Gastrocnemius medialis (tissue), 4 donors: ENCODE results near the gene B4GALT3. TPM values are rescaled to one million over a fixed set of nuclear protein-coding genes. Genes with fewer than 3 reads are reported as not detected.

ENCODE experiments used
- ATAC-seq, 2 donors: fragments of 150-250 bp; one replicate each; pipeline ENCODE4 v1.9.1; 2016
- DNase-seq, 2 donors: peaks; one replicate each; pipeline ENCODE4 v3.0.0-alpha.2; 2019
- H3K27ac ChIP-seq, 4 donors: fragments of 200-600 bp; sonication (generic); 1 replicate in 1 of 4; 2 replicates in 3 of 4; pipeline ENCODE4 v1.5.1; 2016 to 2018; ENCODE audit warnings: mild to moderate bottlenecking in 2 of 4, moderate library complexity in 1 of 4
- H3K27me3 ChIP-seq, 3 donors: fragments of 200-600 bp; sonication (generic) in 2 of 3; 1 replicate in 1 of 3; 2 replicates in 2 of 3; pipeline versions ENCODE4 v1.5.1 to v1.6.0; 2016 to 2019; ENCODE audit warnings: mild to moderate bottlenecking in 1 of 3, moderate library complexity in 1 of 3
- H3K36me3 ChIP-seq, 2 donors: fragments of 200-600 bp; sonication (generic) in 1 of 2; one replicate each; pipeline ENCODE4 v1.5.1; 2017 to 2018
- H3K4me1 ChIP-seq, 2 donors: fragments of 200-600 bp; sonication (generic) in 1 of 2; one replicate each; pipeline ENCODE4 v1.5.1; 2016 to 2017; ENCODE audit warnings: mild to moderate bottlenecking in 2 of 2
- H3K4me3 ChIP-seq, 4 donors: fragments of 200-600 bp; sonication (generic) in 3 of 4; 1 replicate in 1 of 4; 2 replicates in 3 of 4; pipeline ENCODE4 v1.5.1; 2016 to 2019; ENCODE audit warnings: mild to moderate bottlenecking in 2 of 4
- H3K9me3 ChIP-seq, 3 donors: fragments of 200-600 bp; sonication (generic) in 2 of 3; 1 replicate in 1 of 3; 2 replicates in 2 of 3; pipeline ENCODE4 v1.5.1; 2016 to 2019
- POLR2A ChIP-seq, 2 donors: fragments of 450-650 bp; IDR thresholded peaks; one replicate each; pipeline ENCODE4 v1.6.1; 2017; ENCODE audit warnings: antibody characterized with exemption in 2 of 2, mild to moderate bottlenecking in 2 of 2, moderate library complexity in 2 of 2
- in situ Hi-C, 4 donors: fragments of 200-750 bp; cut with MboI; loops; one replicate each; pipeline versions ENCODE4 v1.15.0 to v1.8.0; 2017; ENCODE audit warnings: low sequenced_read_pairs in 4 of 4
- intact Hi-C: fragments of 100-400 bp; cut with DNase I; formaldehyde crosslinking; loops from one replicate; pipeline ENCODE4 v1.15.1; 2023; ENCODE audit warnings: low total_unique reads
- total RNA-seq, 4 donors: library from RNA; depleted of rRNA; stranded (reverse); fragments of >200 nt; gene quantifications; one replicate each; pipeline versions ENCODE4 v1.1.0 to v1.2.3, GENCODE V29; 2016
- TF ChIP-seq, protein P1 (sequence below), 5 experiments: fragments of 450-650 bp in 3 of 5; fragments of 200-600 bp in 2 of 5; sonication (generic) in 2 of 5; IDR thresholded peaks in 4 of 5; conservative IDR thresholded peaks in 1 of 5; 1 replicate in 4 of 5; 2 replicates in 1 of 5; pipeline ENCODE4 v1.5.1; 2016 to 2019; ENCODE audit warnings: antibody characterized with exemption in 5 of 5, mild to moderate bottlenecking in 3 of 5, moderate library complexity in 3 of 5

Gene B4GALT3
- total RNA-seq, 4 donors from 2014 or later, result 35.5 to 47.7 (median 43.7) TPM

DNA sequence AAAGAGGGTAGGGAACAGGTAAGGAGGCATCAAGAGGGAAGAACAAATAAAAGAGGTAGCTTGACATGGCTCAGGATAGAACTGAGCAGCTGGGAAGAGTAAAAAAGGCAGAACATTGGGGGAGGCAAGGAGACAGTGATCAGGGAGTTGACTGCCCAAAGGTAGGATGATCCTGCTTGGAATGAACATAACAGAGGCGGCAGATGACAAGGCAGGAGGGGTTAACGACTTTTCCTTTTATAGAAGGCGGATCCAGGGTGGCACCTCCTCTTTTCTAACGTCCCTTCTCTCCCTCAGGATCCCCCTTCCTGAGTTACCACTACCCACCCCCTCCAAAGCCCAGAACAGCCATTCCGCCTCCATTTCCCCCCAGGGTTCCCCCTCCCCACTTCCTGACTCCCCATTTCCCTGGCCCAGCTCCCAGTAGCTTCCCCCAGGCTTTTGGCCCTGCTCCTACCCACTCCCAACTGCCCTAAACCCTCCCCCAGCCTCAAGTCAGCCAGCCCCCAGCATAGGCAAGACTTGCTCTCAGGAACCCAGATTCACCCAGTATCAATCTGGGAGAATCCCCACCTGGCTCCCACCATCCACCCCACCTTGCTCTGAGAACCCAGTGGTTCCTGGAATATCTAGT is 22.3 kb upstream of the B4GALT3 start:
- Histone ChIP-seq H3K4me1 (peaks cover 54 to 57% of the 10 kb centered on the region in 2 donors), H3K36me3 (peaks cover 0 to 12% of the 10 kb centered on the region in 2 donors)

DNA sequence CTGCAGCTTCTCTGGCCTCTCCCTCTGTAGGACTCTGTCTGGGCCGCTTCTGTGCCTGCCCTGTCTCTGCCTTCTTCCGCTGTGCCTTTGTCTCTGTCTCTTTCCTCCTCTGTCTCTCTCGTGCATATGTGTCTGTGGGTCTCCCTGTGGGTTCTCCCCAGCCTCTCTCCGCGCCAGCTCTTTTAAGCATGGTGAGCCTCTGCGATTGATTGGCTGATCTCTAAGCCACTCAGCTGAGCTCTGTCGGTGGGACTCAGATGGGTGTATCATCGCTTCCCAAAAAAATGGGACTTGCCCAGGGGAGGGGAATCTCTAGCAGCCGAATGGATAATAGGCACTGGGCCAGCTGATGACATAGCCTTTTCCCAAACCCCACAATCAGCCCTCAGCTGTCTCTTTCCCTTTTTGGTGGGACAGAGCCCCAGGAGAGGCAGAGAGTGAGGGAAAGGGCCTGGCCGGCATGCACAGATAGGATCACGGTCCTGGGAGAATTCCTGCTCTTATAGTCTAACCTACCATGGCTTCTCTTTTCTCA is 21.7 kb upstream of the B4GALT3 start, which contains the start of gene ADAMTS4:
Gene ADAMTS4 (minus strand): TSS at position 158 of the 535 bp plus-strand sequence. CDS start 427 bp downstream, outside the sequence.
- H3K27ac ChIP-seq, result peak within 1 kb of the TSS; percentile 94 to 99 (median 98)
- peaks cover 0 to 6% of the 10 kb centered on the region in 2 donors for H3K36me3 ChIP-seq
- DNase-seq (peak in 1 of 2 donors; percentile 42), ATAC-seq (no peak)
- in situ Hi-C loops, result loop anchor here in 2 of 4 donors (10.0 to 25.0 kb wide), 2 partner anchors 186 to 563 kb away; partner anchors contain the start of gene ATF6 (in 1 of the 2)
- H3K4me1 ChIP-seq, result peaks cover 51 to 55% of the 10 kb centered on the region in 2 donors
- intact Hi-C loops, result no loop called here
- no peaks in the 10 kb centered on the region for H3K9me3 ChIP-seq
- peak within 1 kb of the TSS; percentile 36 to 55 (median 42) for H3K4me3 ChIP-seq
- TF ChIP-seq, protein P1, sequence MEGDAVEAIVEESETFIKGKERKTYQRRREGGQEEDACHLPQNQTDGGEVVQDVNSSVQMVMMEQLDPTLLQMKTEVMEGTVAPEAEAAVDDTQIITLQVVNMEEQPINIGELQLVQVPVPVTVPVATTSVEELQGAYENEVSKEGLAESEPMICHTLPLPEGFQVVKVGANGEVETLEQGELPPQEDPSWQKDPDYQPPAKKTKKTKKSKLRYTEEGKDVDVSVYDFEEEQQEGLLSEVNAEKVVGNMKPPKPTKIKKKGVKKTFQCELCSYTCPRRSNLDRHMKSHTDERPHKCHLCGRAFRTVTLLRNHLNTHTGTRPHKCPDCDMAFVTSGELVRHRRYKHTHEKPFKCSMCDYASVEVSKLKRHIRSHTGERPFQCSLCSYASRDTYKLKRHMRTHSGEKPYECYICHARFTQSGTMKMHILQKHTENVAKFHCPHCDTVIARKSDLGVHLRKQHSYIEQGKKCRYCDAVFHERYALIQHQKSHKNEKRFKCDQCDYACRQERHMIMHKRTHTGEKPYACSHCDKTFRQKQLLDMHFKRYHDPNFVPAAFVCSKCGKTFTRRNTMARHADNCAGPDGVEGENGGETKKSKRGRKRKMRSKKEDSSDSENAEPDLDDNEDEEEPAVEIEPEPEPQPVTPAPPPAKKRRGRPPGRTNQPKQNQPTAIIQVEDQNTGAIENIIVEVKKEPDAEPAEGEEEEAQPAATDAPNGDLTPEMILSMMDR (IDR thresholded peaks at IDR 0.05 in 4 of 5, conservative IDR thresholded peaks at IDR 0.05 in 1 of 5), result no peak
- peak; percentile 57 to 70 for TF ChIP-seq POLR2A (IDR thresholded peaks at IDR 0.05)
- no peaks in the 10 kb centered on the region for H3K27me3 ChIP-seq

More for the DNA sequence above, 22.3 kb upstream of the B4GALT3 start:
- Histone ChIP-seq H3K27ac (peak overlapping the region; percentile 94 to 99 (median 98)), H3K27me3 (no peaks in the 10 kb centered on the region), H3K4me3 (no peak overlapping the region), H3K9me3 (no peaks in the 10 kb centered on the region)
- no peak for ATAC-seq
- in situ Hi-C loops, result loop anchor here (10.0 to 25.0 kb wide), 3 partner anchors 185 to 563 kb away; partner anchors contain the start of genes DUSP12 (in 2 of the 4) and ATF6 (in 1 of the 4)
- TF ChIP-seq POLR2A (IDR thresholded peaks at IDR 0.05), result no peak
- TF ChIP-seq, protein P1 (IDR thresholded peaks at IDR 0.05 in 4 of 5, conservative IDR thresholded peaks at IDR 0.05 in 1 of 5), result no peak
- intact Hi-C loops, result loop anchor here (5.0 kb wide), 1 partner anchor 188 kb away; no protein-coding TSS in a partner anchor
- DNase-seq, result no peak

DNA sequence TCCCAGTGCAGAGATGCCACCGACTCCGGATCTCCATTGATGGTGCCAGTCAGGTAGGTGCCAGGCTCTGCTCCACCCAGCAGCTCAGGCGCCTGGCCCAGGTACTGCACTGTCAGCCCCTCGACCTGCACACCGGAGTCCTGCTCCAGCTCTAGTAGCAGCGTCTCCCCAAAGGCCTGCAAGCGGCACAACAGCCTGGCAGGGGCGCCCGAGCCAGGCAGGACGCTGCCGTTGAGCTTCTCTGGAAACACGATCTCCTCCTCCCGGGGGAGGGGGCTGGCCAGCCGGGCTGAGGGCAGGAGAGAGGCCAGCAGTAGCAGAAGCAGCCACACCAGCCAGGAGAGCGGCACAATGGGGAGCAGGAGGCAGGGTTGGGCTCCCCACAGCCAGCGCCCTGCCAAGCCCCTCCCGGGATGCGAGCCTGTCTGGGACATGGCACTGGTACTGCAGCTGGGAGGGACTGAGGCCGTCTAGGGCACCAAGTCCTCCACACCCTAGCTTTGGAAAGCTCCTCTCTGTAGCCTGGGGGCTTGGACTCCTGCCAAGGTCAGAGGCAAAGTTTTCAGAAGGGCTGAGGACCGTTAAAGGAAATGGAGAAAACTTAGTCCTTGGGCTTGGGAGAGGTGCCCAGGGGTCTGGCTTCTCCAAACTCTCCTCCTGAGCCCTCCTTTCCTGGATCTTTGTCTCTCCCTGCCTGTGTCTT is 21.0 kb upstream of the B4GALT3 start:
- H3K36me3 ChIP-seq, result no peaks in the 10 kb centered on the region
- H3K4me3 ChIP-seq, result peak overlapping the region; percentile 36 to 55 (median 42)
- in situ Hi-C loops (loop anchor here in 2 of 4 donors (10.0 to 25.0 kb wide), 2 partner anchors 186 to 564 kb away; partner anchors contain the start of gene ATF6 (in 1 of the 2)), intact Hi-C loops (no loop called here)
- ATAC-seq (no peak), DNase-seq (peak in 1 of 2 donors; percentile 47)
- H3K27me3 ChIP-seq, result no peaks in the 10 kb centered on the region
- peak overlapping the region; percentile 94 to 99 (median 98) for H3K27ac ChIP-seq
- H3K4me1 ChIP-seq, result peaks cover 48 to 49% of the 10 kb centered on the region in 2 donors
- TF ChIP-seq, protein P1 (IDR thresholded peaks at IDR 0.05 in 4 of 5, conservative IDR thresholded peaks at IDR 0.05 in 1 of 5), result no peak
- no peak for TF ChIP-seq POLR2A (IDR thresholded peaks at IDR 0.05)
- H3K9me3 ChIP-seq, result no peaks in the 10 kb centered on the region

DNA sequence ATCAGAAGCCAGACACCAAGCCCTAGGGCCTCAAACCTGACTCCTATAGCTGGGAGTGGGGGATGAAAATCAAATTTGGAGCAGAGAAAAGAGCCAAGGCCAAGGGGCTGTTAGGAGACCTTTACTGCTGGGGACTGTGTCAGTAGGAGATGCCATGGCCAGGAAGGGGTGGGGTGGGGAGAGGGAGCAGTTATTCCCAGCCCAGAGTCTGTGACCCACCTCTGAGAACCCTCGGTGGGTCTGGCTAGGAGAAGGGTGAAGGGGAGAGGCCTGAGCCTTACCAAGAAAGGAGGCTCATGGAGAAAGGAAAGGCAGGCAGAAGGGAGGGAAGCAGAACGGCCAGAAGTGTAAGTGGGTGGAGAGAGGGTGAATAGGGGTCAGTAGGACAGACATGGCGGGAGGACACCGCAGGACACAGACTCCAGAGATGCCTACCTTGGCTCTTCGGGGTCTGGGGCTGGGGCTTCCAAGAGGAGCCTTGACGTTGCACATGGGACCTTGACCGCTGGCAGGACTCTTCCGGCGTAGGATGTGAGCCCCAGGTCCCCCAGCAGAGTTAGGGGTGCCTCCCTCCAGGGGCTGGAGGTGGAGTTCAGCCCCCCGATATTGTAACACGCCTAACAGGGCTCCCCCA is 20.4 kb upstream of the B4GALT3 start:
- H3K27me3 ChIP-seq, result no peaks in the 10 kb centered on the region
- no peaks in the 10 kb centered on the region for H3K36me3 ChIP-seq
- intact Hi-C loops (no loop called here), in situ Hi-C loops (loop anchor here in 2 of 4 donors (10.0 to 25.0 kb wide), 2 partner anchors 187 to 565 kb away; partner anchors contain the start of gene ATF6 (in 1 of the 2))
- ATAC-seq, result no peak
- peak overlapping the region; percentile 36 to 55 (median 42) for H3K4me3 ChIP-seq
- H3K9me3 ChIP-seq, result no peaks in the 10 kb centered on the region
- DNase-seq, result no peak
- H3K4me1 ChIP-seq, result peaks cover 41 to 42% of the 10 kb centered on the region in 2 donors
- H3K27ac ChIP-seq, result peak overlapping the region; percentile 94 to 99 (median 98)
- TF ChIP-seq, protein P1 (IDR thresholded peaks at IDR 0.05 in 4 of 5, conservative IDR thresholded peaks at IDR 0.05 in 1 of 5), result no peak
- TF ChIP-seq POLR2A (IDR thresholded peaks at IDR 0.05), result no peak
